GM19438 (cell line): Measurements from ENCODE around the gene RNF169.
"Not testable (repeated sequence)": the region's sequence is repeated elsewhere in the genome, so short reads cannot be mapped to it uniquely, and the experiment has no call there.

ENCODE experiments used
- ATAC-seq: cut with Tn5 transposase; IDR thresholded peaks from one replicate; pipeline ENCODE4 v1.9.1; 2021; ENCODE audit warnings: low read depth; ENCODE audit not compliant: unreplicated experiment

Gene RNF169

GRCh38 chr11:74729397-74729796 lies 19.3 kb upstream of the RNF169 start:
- ATAC-seq, result no peak

GRCh38 chr11:74730571-74731260 lies 17.9 kb upstream of the RNF169 start:
- ATAC-seq, result no peak

GRCh38 chr11:74731301-74732094 lies 17.2 kb upstream of the RNF169 start, which contains the start of gene CHRDL2:
TSS of gene CHRDL2 (minus strand) at chr11:74731426. CDS start at chr11:74730888, 538 bp downstream.
- no peak for ATAC-seq

GRCh38 chr11:74734559-74734925 lies 14.1 kb upstream of the RNF169 start:
- no peak for ATAC-seq

- ATAC-seq, result no peak
Observed at GRCh38 chr11:74735365-74735928, 13.2 kb upstream of the RNF169 start.

- ATAC-seq, result no peak
Observed at GRCh38 chr11:74736031-74736430, 12.6 kb upstream of the RNF169 start.

- ATAC-seq, result peak; percentile 62
Observed at GRCh38 chr11:74739546-74740270, 8.9 kb upstream of the RNF169 start.

GRCh38 chr11:74742070-74742469 lies 6.6 kb upstream of the RNF169 start:
- ATAC-seq, result no peak

GRCh38 chr11:74743640-74744039 lies 5.0 kb upstream of the RNF169 start:
- no peak for ATAC-seq

- ATAC-seq, result no peak
Observed at GRCh38 chr11:74744277-74744676, 4.4 kb upstream of the RNF169 start.

GRCh38 chr11:74746868-74747267 lies 1.8 kb upstream of the RNF169 start:
- no peak for ATAC-seq

GRCh38 chr11:74749127-74749964 lies 697 bp downstream of the RNF169 start:
- ATAC-seq, result peak; percentile 45

- no peak for ATAC-seq
Observed at GRCh38 chr11:74749965-74750296, 1.3 kb downstream of the RNF169 start.

GRCh38 chr11:74750598-74750997 lies 1.9 kb downstream of the RNF169 start:
- ATAC-seq, result not testable (repeated sequence)

- ATAC-seq, result no peak
Observed at GRCh38 chr11:74751303-74751702, 2.7 kb downstream of the RNF169 start.

- no peak for ATAC-seq
Observed at GRCh38 chr11:74754507-74755252, 6.0 kb downstream of the RNF169 start.

- ATAC-seq, result no peak
Observed at GRCh38 chr11:74755395-74755995, 6.8 kb downstream of the RNF169 start.

GRCh38 chr11:74756571-74756970 lies 7.9 kb downstream of the RNF169 start:
- ATAC-seq, result no peak

GRCh38 chr11:74766905-74767304 lies 18.3 kb downstream of the RNF169 start:
- no peak for ATAC-seq
